ENCODE data around the gene SLC25A25.
"Not testable (repeated sequence)": the region's sequence is repeated elsewhere in the genome, so short reads cannot be mapped to it uniquely, and the experiment has no call there.

The SLC25A25 gene

GRCh38 chr9:128067645-128068385 lies at the start of gene SLC25A25:
Gene SLC25A25, plus strand, starts transcription at chr9:128068232. Its CDS starts 88 bp downstream, at chr9:128068320.
- DNase-seq (ENCODE audit: low read depth in 1 of 2, low spot score in 1 of 2) = peak; percentile 100

GRCh38 chr9:128020692-128021091 lies 47.3 kb upstream of the SLC25A25 start:
- no peak for DNase-seq (ENCODE audit: low read depth in 1 of 2, low spot score in 1 of 2)

GRCh38 chr9:128021098-128021497 lies 46.9 kb upstream of the SLC25A25 start:
- no peak for DNase-seq (ENCODE audit: low read depth in 1 of 2, low spot score in 1 of 2)

GRCh38 chr9:128022886-128023285 lies 45.1 kb upstream of the SLC25A25 start:
- DNase-seq (ENCODE audit: low read depth in 1 of 2, low spot score in 1 of 2) = no peak

- not testable (repeated sequence) for DNase-seq (ENCODE audit: low read depth in 1 of 2, low spot score in 1 of 2)
Measured at GRCh38 chr9:128023671-128024070, 44.4 kb upstream of the SLC25A25 start.

- no peak for DNase-seq (ENCODE audit: low read depth in 1 of 2, low spot score in 1 of 2)
Measured at GRCh38 chr9:128024761-128025308, 43.2 kb upstream of the SLC25A25 start.

GRCh38 chr9:128025736-128026135 lies 42.3 kb upstream of the SLC25A25 start:
- no peak for DNase-seq (ENCODE audit: low read depth in 1 of 2, low spot score in 1 of 2)

GRCh38 chr9:128026255-128026772 lies 41.7 kb upstream of the SLC25A25 start:
- peak; percentile 47 to 63 for DNase-seq (ENCODE audit: low read depth in 1 of 2, low spot score in 1 of 2)

GRCh38 chr9:128026773-128027541 lies 41.1 kb upstream of the SLC25A25 start:
- DNase-seq (ENCODE audit: low read depth in 1 of 2, low spot score in 1 of 2) = no peak

GRCh38 chr9:128027705-128028104 lies 40.3 kb upstream of the SLC25A25 start:
- DNase-seq (ENCODE audit: low read depth in 1 of 2, low spot score in 1 of 2) = no peak

GRCh38 chr9:128033609-128034008 lies 34.4 kb upstream of the SLC25A25 start:
- DNase-seq (ENCODE audit: low read depth in 1 of 2, low spot score in 1 of 2) = no peak

- DNase-seq (ENCODE audit: low read depth in 1 of 2, low spot score in 1 of 2) = peak in 1 of 2 donors; percentile 46
Measured at GRCh38 chr9:128034821-128035652, 33.0 kb upstream of the SLC25A25 start.

GRCh38 chr9:128036522-128036921 lies 31.5 kb upstream of the SLC25A25 start:
- not testable (repeated sequence) for DNase-seq (ENCODE audit: low read depth in 1 of 2, low spot score in 1 of 2)

- not testable (repeated sequence) for DNase-seq (ENCODE audit: low read depth in 1 of 2, low spot score in 1 of 2)
Measured at GRCh38 chr9:128040783-128041182, 27.2 kb upstream of the SLC25A25 start.

GRCh38 chr9:128042043-128042442 lies 26.0 kb upstream of the SLC25A25 start:
- no peak for DNase-seq (ENCODE audit: low read depth in 1 of 2, low spot score in 1 of 2)

- no peak for DNase-seq (ENCODE audit: low read depth in 1 of 2, low spot score in 1 of 2)
Measured at GRCh38 chr9:128043467-128043868, 24.6 kb upstream of the SLC25A25 start.

GRCh38 chr9:128045409-128045808 lies 22.6 kb upstream of the SLC25A25 start:
- DNase-seq (ENCODE audit: low read depth in 1 of 2, low spot score in 1 of 2) = not testable (repeated sequence)

- no peak for DNase-seq (ENCODE audit: low read depth in 1 of 2, low spot score in 1 of 2)
Measured at GRCh38 chr9:128045831-128046230, 22.2 kb upstream of the SLC25A25 start.

- no peak for DNase-seq (ENCODE audit: low read depth in 1 of 2, low spot score in 1 of 2)
Measured at GRCh38 chr9:128047231-128047630, 20.8 kb upstream of the SLC25A25 start.

- no peak for DNase-seq (ENCODE audit: low read depth in 1 of 2, low spot score in 1 of 2)
Measured at GRCh38 chr9:128048663-128049062, 19.4 kb upstream of the SLC25A25 start.

GRCh38 chr9:128049843-128050242 lies 18.2 kb upstream of the SLC25A25 start:
- DNase-seq (ENCODE audit: low read depth in 1 of 2, low spot score in 1 of 2) = no peak
